ENCODE data around the gene PPP1R37.
"Not testable (repeated sequence)": the region's sequence is repeated elsewhere in the genome, so short reads cannot be mapped to it uniquely, and the experiment has no call there.

PPP1R37 gene

GRCh38 chr19:45094707-45095106 is 1.7 kb downstream of the PPP1R37 start:
- in situ Hi-C loops (cut with MboI; ENCODE audit: low sequenced_read_pairs), result no loop called here

- in situ Hi-C loops (cut with MboI; ENCODE audit: low sequenced_read_pairs), result no loop called here
These were observed 2.8 kb downstream of the PPP1R37 start for GRCh38 chr19:45095496-45096413.

- in situ Hi-C loops (cut with MboI; ENCODE audit: low sequenced_read_pairs), result no loop called here
These were observed 3.7 kb downstream of the PPP1R37 start for GRCh38 chr19:45096700-45097099.

GRCh38 chr19:45097450-45097775 is 4.4 kb downstream of the PPP1R37 start:
- in situ Hi-C loops (cut with MboI; ENCODE audit: low sequenced_read_pairs), result no loop called here

GRCh38 chr19:45097776-45098520 is 5.0 kb downstream of the PPP1R37 start:
- in situ Hi-C loops (cut with MboI; ENCODE audit: low sequenced_read_pairs), result no loop called here

GRCh38 chr19:45098521-45099466 is 5.8 kb downstream of the PPP1R37 start:
- in situ Hi-C loops (cut with MboI; ENCODE audit: low sequenced_read_pairs), result no loop called here

GRCh38 chr19:45099467-45100191 is 6.7 kb downstream of the PPP1R37 start:
- in situ Hi-C loops (cut with MboI; ENCODE audit: low sequenced_read_pairs), result no loop called here

GRCh38 chr19:45100201-45100600 is 7.2 kb downstream of the PPP1R37 start:
- in situ Hi-C loops (cut with MboI; ENCODE audit: low sequenced_read_pairs), result no loop called here

- in situ Hi-C loops (cut with MboI; ENCODE audit: low sequenced_read_pairs), result no loop called here
These were observed 7.9 kb downstream of the PPP1R37 start for GRCh38 chr19:45100846-45101252.

- in situ Hi-C loops (cut with MboI; ENCODE audit: low sequenced_read_pairs), result no loop called here
These were observed 8.8 kb downstream of the PPP1R37 start for GRCh38 chr19:45101806-45102205.

GRCh38 chr19:45102481-45102880 is 9.5 kb downstream of the PPP1R37 start:
- in situ Hi-C loops (cut with MboI; ENCODE audit: low sequenced_read_pairs), result no loop called here

- in situ Hi-C loops (cut with MboI; ENCODE audit: low sequenced_read_pairs), result no loop called here
These were observed 10.2 kb downstream of the PPP1R37 start for GRCh38 chr19:45103156-45103507.

- in situ Hi-C loops (cut with MboI; ENCODE audit: low sequenced_read_pairs), result no loop called here
These were observed 10.7 kb downstream of the PPP1R37 start for GRCh38 chr19:45103508-45104319.

- in situ Hi-C loops (cut with MboI; ENCODE audit: low sequenced_read_pairs), result no loop called here
These were observed 11.8 kb downstream of the PPP1R37 start for GRCh38 chr19:45104658-45105349.

GRCh38 chr19:45106363-45106762 is 13.4 kb downstream of the PPP1R37 start:
- in situ Hi-C loops (cut with MboI; ENCODE audit: low sequenced_read_pairs), result not testable (repeated sequence)

GRCh38 chr19:45107621-45108150 is 14.7 kb downstream of the PPP1R37 start:
- in situ Hi-C loops (cut with MboI; ENCODE audit: low sequenced_read_pairs), result no loop called here

GRCh38 chr19:45110851-45111266 is 17.9 kb downstream of the PPP1R37 start:
- in situ Hi-C loops (cut with MboI; ENCODE audit: low sequenced_read_pairs), result no loop called here

- in situ Hi-C loops (cut with MboI; ENCODE audit: low sequenced_read_pairs), result no loop called here
These were observed 19.3 kb downstream of the PPP1R37 start for GRCh38 chr19:45112111-45112827.

All from HL-60/S4 (cell line).